Endothelial cell of umbilical vein (primary cell): Measurements from ENCODE around the gene OR6K6. TPM values are rescaled to one million over a fixed set of nuclear protein-coding genes. Genes with fewer than 3 reads are reported as not detected.

Experiments used
- BruUV-seq: library from RNA; stranded (reverse); fragments of 400-500 nt; replicated peaks from 2 replicates; lab custom pipeline; 2021; lab: Mats Ljungman, UMichigan
- CTCF ChIA-PET: fragments of 300-600, 350-600 bp; sonication (Branson Sonifier 250); formaldehyde crosslinking; loops from one replicate; lab custom pipeline; 2021; ENCODE audit warnings: antibody characterized with exemption, inconsistent platforms; lab: Charles Lee
- POLR2A ChIA-PET: fragments of 300-600, 350-600 bp; sonication (Branson Sonifier 250); formaldehyde crosslinking; loops from one replicate; lab custom pipeline; 2021; ENCODE audit warnings: antibody characterized with exemption, inconsistent platforms; lab: Charles Lee
- DNase-seq: peaks from one replicate; pipeline ENCODE4 v3.0.0-alpha.2; 2011; ENCODE audit warnings: low read depth, low spot score
- FAIRE-seq: peaks from 2 replicates; lab custom pipeline; 2011; peaks lifted over from hg19 to GRCh38; lab: Jason Lieb, UNC
- H2AFZ ChIP-seq: 2 replicates; pipeline ENCODE4 v1.6.0; 2012; ENCODE audit warnings: low read depth, low read length, control low read depth, inconsistent platforms
- H3K27ac ChIP-seq: 2 replicates; pipeline ENCODE4 v1.5.1; 2011; ENCODE audit warnings: low read depth, mild to moderate bottlenecking, control low read depth, low read length, moderate library complexity; ENCODE audit not compliant: insufficient read depth
- H3K27me3 ChIP-seq, 2 experiments: 2 replicates each; pipeline versions ENCODE4 v1.6.0 to v1.6.1; 2011; ENCODE audit warnings: low read length in 2 of 2, mixed read lengths in 1 of 2; ENCODE audit not compliant: control insufficient read depth in 2 of 2, insufficient read depth in 2 of 2
- H3K36me3 ChIP-seq, 2 experiments: 2 replicates in 1 of 2; 3 replicates in 1 of 2; pipeline ENCODE4 v1.5.1; 2011; ENCODE audit warnings: low read length in 2 of 2, mild to moderate bottlenecking in 1 of 2, moderate library complexity in 1 of 2; ENCODE audit not compliant: control insufficient read depth in 2 of 2, insufficient read depth in 2 of 2; ENCODE audit errors: extremely low read depth in 1 of 2
- H3K4me1 ChIP-seq: 3 replicates; pipeline ENCODE4 v1.5.1; 2011; ENCODE audit warnings: mild to moderate bottlenecking, low read length; ENCODE audit not compliant: control insufficient read depth, insufficient read depth; ENCODE audit errors: extremely low read depth
- H3K4me2 ChIP-seq: 2 replicates; pipeline ENCODE4 v1.6.1; 2011; ENCODE audit warnings: low read length, control low read depth, mixed read lengths; ENCODE audit not compliant: insufficient read depth
- H3K4me3 ChIP-seq, 3 experiments: fragments of 200-600 bp in 1 of 3; sonication (generic), shearing (Covaris generic) in 1 of 3; replicated peaks in 1 of 3; 2 replicates each; pipeline ENCODE4 v1.5.1; 2011 to 2016; ENCODE audit warnings: control low read depth in 3 of 3, low read length in 3 of 3, mild to moderate bottlenecking in 2 of 3, inconsistent platforms in 1 of 3, low read depth in 1 of 3, moderate library complexity in 1 of 3; ENCODE audit not compliant: insufficient read depth in 1 of 3
- H3K79me2 ChIP-seq: 2 replicates; pipeline ENCODE4 v1.6.0; 2012; ENCODE audit warnings: low read length, inconsistent platforms; ENCODE audit not compliant: control insufficient read depth, insufficient read depth
- H3K9ac ChIP-seq: replicated peaks from 2 replicates; pipeline ENCODE3; 2011; ENCODE audit warnings: low read length, control low read depth; ENCODE audit not compliant: insufficient read depth; ENCODE audit errors: extremely low read depth
- H3K9me1 ChIP-seq: replicated peaks from 3 replicates; pipeline ENCODE4 v1.6.0; 2011; ENCODE audit warnings: mild to moderate bottlenecking, low read length; ENCODE audit not compliant: control insufficient read depth, insufficient read depth; ENCODE audit errors: extremely low read depth
- H3K9me3 ChIP-seq: replicated peaks from 2 replicates; pipeline ENCODE4 v1.5.1; 2012; ENCODE audit warnings: low read length, inconsistent platforms; ENCODE audit not compliant: control insufficient read depth, insufficient read depth
- H4K20me1 ChIP-seq: replicated peaks from 2 replicates; pipeline ENCODE3; 2011; ENCODE audit warnings: mild to moderate bottlenecking, low read length; ENCODE audit not compliant: control insufficient read depth, insufficient read depth; ENCODE audit errors: extremely low read depth
- CTCF ChIP-seq, 2 donors: IDR thresholded peaks; 1 replicate in 1 of 2; 2 replicates in 1 of 2; pipeline ENCODE4 v1.5.1; 2011; ENCODE audit warnings: low read length in 2 of 2, mild to moderate bottlenecking in 2 of 2, moderate library complexity in 2 of 2, control low read depth in 1 of 2, inconsistent platforms in 1 of 2, low read depth in 1 of 2; ENCODE audit not compliant: insufficient read depth in 1 of 2; ENCODE audit errors: extremely low read depth in 1 of 2
- EZH2 ChIP-seq: IDR thresholded peaks from 2 replicates; pipeline ENCODE4 v1.6.1; 2012; ENCODE audit warnings: borderline replicate concordance, low read depth, mild to moderate bottlenecking, moderate library complexity, low read length, inconsistent platforms; ENCODE audit not compliant: severe bottlenecking
- FOS ChIP-seq: IDR thresholded peaks from 2 replicates; pipeline ENCODE4 v1.6.1; 2011; ENCODE audit warnings: mild to moderate bottlenecking, low read length, moderate library complexity, borderline replicate concordance; ENCODE audit not compliant: insufficient read depth
- GATA2 ChIP-seq: IDR thresholded peaks from 2 replicates; pipeline ENCODE4 v1.7.0; 2011; ENCODE audit warnings: low read depth, mild to moderate bottlenecking, moderate library complexity, mixed read lengths, low read length; ENCODE audit not compliant: insufficient read length, insufficient read depth
- JUN ChIP-seq: IDR thresholded peaks from 2 replicates; pipeline ENCODE4 v1.6.1; 2011; ENCODE audit warnings: borderline replicate concordance, low read depth; ENCODE audit not compliant: insufficient read length, insufficient read depth
- MAX ChIP-seq: IDR thresholded peaks from 2 replicates; pipeline ENCODE4 v1.6.1; 2011; ENCODE audit not compliant: insufficient read depth, insufficient read length
- MYC ChIP-seq: IDR thresholded peaks from one replicate; pipeline ENCODE4 v1.6.1; 2011; ENCODE audit warnings: mild to moderate bottlenecking, low read depth, low read length
- POLR2A ChIP-seq: IDR thresholded peaks from 2 replicates; pipeline ENCODE4 v1.6.1; 2012; ENCODE audit warnings: low read depth, mild to moderate bottlenecking, control low read depth, low read length
- POLR2AphosphoS5 ChIP-seq: IDR thresholded peaks from 2 replicates; pipeline ENCODE4 v1.6.1; 2012; ENCODE audit warnings: low read depth, mild to moderate bottlenecking, control low read depth, low read length, moderate library complexity; ENCODE audit not compliant: insufficient read depth
- dilution Hi-C: fragments of 300-500 bp; cut with MboI; formaldehyde crosslinking; loops from one replicate; pipeline ENCODE4 v1.15.0; 2019; ENCODE audit warnings: low sequenced_read_pairs; ENCODE audit not compliant: extremely low pct_ligation_motif_present
- intact Hi-C: fragments of 100-400 bp; cut with micrococcal nuclease; formaldehyde crosslinking; loops from one replicate; pipeline ENCODE4 v1.10.0; 2022
- polyA plus RNA-seq, 4 experiments: library from polyadenylated mRNA; depleted of rRNA in 3 of 4; stranded (reverse) in 3 of 4; unstranded in 1 of 4; fragments of >200 nt; gene quantifications; 2 replicates each; pipeline versions ENCODE4 v1.2.1 to v1.2.3, GENCODE V29; 2011 to 2012; ENCODE audit warnings: missing spikeins in 1 of 4
- total RNA-seq: library from RNA; stranded (reverse); gene quantifications from 2 replicates; pipeline ENCODE4 v1.2.3, GENCODE V29; 2021

The OR6K6 gene
- total and polyA plus RNA-seq, 2 donors (not counting 3 experiments of a cell fraction or from before 2014, with no cell fraction given), result not detected

- BruUV-seq, result no TSS peak
- ChIA-PET POLR2A (no interaction called here), CTCF (no interaction called here)
- intact Hi-C loops, result no loop called here
- FAIRE-seq (no peak), DNase-seq (no peak)
- TF ChIP-seq POLR2AphosphoS5 (no peak), MAX (no peak), CTCF (IDR thresholded peaks at IDR 0.05; ENCODE audit: extremely low read depth in 1 of 2, insufficient read depth in 1 of 2, low read depth in 1 of 2, low read length in 2 of 2) (no peak), POLR2A (no peak), MYC (no peak), JUN (no peak), GATA2 (no peak), FOS (no peak), EZH2 (no peak)
- H4K20me1 ChIP-seq, result no peaks in the 10 kb centered on the region
- H3K36me3 ChIP-seq, result no peaks in the 10 kb centered on the region
- no peaks in the 10 kb centered on the region for H3K27me3 ChIP-seq
- H3K4me2 ChIP-seq, result no peak within 1 kb of the TSS
- no peak within 1 kb of the TSS for H3K27ac ChIP-seq
- no peaks in the 10 kb centered on the region for H3K79me2 ChIP-seq
- no peaks in the 10 kb centered on the region for H3K9me1 ChIP-seq
- H3K9me3 ChIP-seq, result no peaks in the 10 kb centered on the region
- no peak within 1 kb of the TSS for H3K9ac ChIP-seq
- H3K4me3 ChIP-seq, result no peak within 1 kb of the TSS
- H3K4me1 ChIP-seq, result no peaks in the 10 kb centered on the region
- no peak within 1 kb of the TSS for H2AFZ ChIP-seq
- dilution Hi-C loops, result no loop called here
These were observed 26.6 kb downstream of the OR6K6 start, which contains the start of gene OR6N2 for GRCh38 chr1:158781104-158781503. Gene OR6N2, minus strand, starts transcription at chr1:158781204. Its CDS starts 3,569 bp downstream, at chr1:158777635.
